NCI-H2107 treated with DMSO at 0.1 percent for 48 hours (cell line): ENCODE results near the gene BCAS1.

Experiments
- DNase-seq: peaks from one replicate; lab custom pipeline; 2025; ENCODE audit not compliant: unreplicated experiment; lab: John Stamatoyannopoulos, UW

BCAS1 gene

DNA sequence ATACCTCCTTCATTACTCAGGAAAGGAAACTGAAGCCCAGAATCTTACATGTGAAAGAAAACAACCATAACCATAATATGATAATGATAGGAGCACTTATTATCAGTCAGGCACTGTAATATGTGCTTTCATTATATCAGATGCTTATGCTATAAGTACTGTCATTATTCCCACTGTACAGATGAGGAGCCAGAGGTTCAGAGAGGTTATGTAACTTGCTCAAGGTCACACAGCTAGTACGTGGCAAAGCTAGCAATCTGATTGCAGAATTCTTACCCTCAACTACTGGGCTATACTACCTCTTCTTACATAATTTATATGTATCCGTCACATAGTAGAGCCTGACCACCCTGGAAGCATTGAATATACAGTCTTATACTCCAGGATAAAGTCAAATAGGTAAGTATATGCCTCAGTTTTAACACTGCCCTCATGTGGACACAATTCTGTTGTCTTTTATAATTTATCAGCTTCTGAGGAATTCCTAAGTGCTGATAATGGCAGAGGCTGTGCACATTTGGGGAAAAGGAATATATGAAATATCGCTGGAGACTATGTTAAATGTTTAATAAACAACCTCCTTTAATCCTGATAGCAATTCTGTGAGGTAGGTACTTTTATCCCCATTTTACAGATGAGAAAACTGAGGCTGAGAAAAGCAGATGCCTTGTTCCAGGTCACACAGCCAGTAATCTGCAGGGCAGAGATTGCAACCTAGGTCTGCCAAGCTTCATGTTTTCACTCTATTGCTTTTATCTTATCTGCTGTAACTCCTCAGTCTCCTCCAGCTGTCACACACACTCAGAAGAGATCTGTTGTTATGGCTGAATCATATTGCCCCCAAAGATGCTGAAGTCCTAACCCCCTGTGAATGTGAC lies 13.4 kb downstream of the BCAS1 start:
- DNase-seq, result no peak

GRCh38 chr20:54054516-54054915 lies 15.9 kb downstream of the BCAS1 start:
- no peak for DNase-seq

- DNase-seq, result no peak
Measured at GRCh38 chr20:54051068-54051467, 19.3 kb downstream of the BCAS1 start.

- DNase-seq, result no peak
Measured at GRCh38 chr20:54048891-54049545, 21.4 kb downstream of the BCAS1 start.

DNA sequence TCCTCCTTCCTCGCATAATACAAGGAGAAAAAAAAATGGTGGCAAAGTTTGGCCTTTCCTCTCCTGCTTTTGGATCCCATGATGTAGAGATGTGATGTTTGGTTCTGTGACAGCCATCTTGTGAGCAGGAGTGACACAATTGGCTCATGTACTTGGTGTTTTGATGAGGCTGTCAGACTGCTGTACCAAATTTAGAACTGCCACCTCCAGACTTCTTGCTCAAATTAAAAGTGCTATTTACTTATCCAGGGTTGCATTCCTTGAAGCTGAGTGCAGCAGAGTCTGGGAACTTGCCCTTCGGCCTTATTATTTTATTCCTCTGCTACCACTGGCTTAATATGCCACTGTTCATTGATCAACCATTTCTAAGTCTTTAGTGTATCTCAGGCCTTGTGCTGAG lies 21.9 kb downstream of the BCAS1 start:
- no peak for DNase-seq

- DNase-seq, result no peak
Measured at GRCh38 chr20:54047720-54048119, 22.7 kb downstream of the BCAS1 start.

GRCh38 chr20:54047048-54047447 lies 23.3 kb downstream of the BCAS1 start:
- no peak for DNase-seq

DNA sequence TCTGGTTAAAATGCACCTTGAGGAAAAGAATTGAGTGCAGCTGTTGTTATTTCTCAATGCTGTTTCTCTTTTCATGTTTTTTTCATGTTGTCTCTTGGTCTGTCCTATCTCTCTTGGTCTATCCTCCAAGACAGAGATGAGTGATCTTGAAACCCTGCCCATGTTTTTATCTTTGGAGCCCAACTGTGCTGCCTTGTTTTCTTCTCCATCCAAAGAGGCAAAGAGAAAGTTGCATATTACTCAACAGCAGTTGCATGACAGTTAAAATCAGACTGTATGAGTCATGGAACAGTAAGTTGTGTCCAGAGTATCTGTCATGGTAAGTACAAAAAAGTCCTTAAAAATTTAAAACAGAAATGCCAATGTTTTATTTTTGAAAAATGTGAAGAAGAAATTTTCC lies 26.2 kb downstream of the BCAS1 start:
- DNase-seq, result no peak

DNA sequence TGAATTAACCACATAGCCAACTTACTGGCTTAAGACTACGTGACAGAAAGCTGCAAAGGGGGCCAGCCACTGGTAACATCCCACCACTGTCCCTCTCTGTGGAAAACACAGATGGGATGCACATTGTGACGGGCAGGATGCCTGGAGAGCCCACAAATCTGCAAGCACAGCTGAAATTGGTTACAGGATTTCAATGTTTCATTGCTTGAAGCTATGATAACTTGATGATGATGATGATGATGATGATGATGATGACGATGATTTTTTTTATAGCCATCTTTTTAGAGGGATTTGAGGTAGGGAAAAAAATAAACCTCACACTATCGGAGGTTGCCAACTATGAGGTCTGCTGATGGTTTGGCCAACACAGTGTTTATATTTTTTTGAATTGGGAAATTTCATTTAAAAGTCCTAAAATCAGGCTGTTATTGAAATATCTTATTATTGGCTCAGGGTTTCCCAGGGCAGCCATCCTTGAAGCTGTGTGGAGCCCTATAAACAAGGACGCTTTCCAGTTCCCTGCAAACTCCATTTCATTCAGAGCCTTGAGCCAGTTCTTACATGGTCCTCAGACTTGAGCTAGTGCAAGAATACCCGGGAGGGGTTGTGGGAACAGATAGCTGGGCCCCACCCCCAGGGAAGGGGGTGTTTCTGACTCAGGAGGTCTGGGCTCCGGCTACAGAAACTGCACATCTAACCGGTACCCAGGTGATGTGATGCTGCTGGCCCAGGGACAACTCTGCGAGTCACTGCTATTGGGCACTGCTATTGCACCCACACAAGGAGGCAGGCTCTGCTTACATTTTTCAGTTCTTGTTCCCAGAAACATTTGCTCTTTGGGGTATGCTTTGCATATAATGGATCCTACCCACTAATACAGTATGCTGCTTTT lies 27.1 kb downstream of the BCAS1 start:
- no peak for DNase-seq

- no peak for DNase-seq
Measured at GRCh38 chr20:54042021-54042420, 28.4 kb downstream of the BCAS1 start.

GRCh38 chr20:54041336-54041735 lies 29.1 kb downstream of the BCAS1 start:
- DNase-seq, result no peak

- DNase-seq, result no peak
Measured at GRCh38 chr20:54040531-54040930, 29.9 kb downstream of the BCAS1 start.

GRCh38 chr20:54038961-54039360 lies 31.4 kb downstream of the BCAS1 start:
- DNase-seq, result no peak

DNA sequence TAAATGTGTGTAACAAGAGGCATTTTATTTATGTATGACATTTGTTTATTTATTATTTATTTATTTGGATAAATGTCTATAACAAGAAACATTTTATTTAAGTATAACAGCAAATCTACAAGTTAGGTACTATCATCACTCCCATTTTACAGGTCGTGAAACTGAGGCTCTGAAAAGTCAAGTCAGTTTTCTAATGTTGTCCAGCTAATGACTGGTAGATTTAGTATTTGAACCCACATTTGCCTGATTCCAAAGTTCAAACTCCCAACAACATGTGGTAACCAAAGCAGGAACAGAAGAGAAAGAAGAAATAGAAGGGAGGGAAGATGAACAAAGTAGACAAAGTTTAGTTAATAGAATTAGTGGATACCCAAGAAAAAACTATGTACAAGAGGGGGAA lies 32.9 kb downstream of the BCAS1 start:
- no peak for DNase-seq

GRCh38 chr20:54029643-54030042 lies 40.8 kb downstream of the BCAS1 start:
- DNase-seq, result no peak

- DNase-seq, result no peak
Measured at GRCh38 chr20:54029176-54029575, 41.2 kb downstream of the BCAS1 start.

DNA sequence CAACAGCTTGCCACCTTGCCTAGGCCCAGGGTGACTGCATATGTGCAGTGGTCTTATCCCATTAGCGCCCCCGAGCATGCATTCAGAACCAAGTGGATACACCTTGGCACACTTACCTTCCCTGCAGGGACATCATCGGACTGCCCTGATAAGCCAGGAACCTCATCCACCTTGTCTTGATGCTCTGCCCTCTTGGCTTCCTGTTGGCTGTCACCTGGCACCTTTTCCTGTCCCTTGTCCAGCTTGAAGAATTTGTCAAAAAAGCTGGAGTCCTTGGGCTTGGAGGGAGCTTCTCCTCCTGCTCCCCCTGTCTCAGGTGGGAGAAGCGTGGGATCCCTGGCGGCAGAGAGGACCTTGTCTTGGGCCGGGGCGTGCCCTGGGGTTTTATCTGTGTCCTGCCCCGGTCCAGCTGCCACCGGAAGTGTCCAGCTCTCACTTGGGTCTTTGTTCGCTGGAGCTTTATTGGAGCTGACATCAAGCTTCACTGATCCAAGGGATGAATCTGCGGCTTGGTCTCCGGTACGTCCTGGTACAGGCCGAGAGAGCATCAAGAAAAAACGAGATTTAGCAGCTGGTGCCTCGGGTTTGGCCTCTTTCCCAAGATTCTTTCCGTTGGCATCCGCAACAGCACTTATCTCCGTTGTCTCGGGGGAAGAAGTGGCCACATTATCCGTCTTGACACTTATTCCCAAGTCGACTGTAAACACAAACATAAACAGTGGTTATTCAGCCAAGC lies 42.0 kb downstream of the BCAS1 start:
- DNase-seq, result no peak

- DNase-seq, result no peak
Measured at GRCh38 chr20:54027704-54028103, 42.7 kb downstream of the BCAS1 start.

- no peak for DNase-seq
Measured at GRCh38 chr20:54026295-54027064, 43.9 kb downstream of the BCAS1 start.

DNA sequence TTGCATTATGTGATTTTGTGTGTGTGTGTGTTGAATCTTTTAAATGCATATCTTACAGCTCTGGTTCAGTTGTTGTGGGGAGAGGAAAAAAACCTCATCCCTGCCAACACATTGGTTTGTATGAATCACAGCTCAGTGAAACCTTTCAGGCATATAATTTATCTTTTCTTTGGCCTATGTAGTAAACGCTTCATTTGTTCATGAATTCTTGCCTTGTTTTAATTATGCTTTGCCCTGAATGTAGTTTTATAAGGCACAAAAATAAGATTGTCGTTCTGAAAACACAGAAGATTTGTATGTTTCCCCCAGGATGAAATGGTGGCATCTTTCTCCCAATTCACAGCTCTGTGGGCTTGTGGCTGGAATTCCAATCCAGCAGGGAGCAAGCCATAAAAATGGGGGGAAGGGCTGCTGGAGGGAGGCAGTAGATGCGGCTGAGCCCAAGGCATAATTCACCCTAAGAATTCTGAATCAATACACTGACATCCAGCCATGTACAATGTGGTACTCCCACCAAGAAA lies 45.1 kb downstream of the BCAS1 start:
- DNase-seq, result no peak
